NT2/D1 (cell line): ENCODE data around the gene MBD2.

Experiments used
- SUZ12 ChIP-seq: IDR thresholded peaks from 2 replicates; pipeline ENCODE4 v1.6.1; 2011; ENCODE audit not compliant: insufficient read length, insufficient read depth; ENCODE audit errors: extremely low read depth
- YY1 ChIP-seq: IDR thresholded peaks from 2 replicates; pipeline ENCODE4 v1.6.1; 2011; ENCODE audit not compliant: insufficient read length, insufficient read depth
- ZNF274 ChIP-seq: IDR thresholded peaks from 2 replicates; pipeline ENCODE4 v1.6.1; 2011; ENCODE audit warnings: mild to moderate bottlenecking, low read depth, low read length

DNA sequence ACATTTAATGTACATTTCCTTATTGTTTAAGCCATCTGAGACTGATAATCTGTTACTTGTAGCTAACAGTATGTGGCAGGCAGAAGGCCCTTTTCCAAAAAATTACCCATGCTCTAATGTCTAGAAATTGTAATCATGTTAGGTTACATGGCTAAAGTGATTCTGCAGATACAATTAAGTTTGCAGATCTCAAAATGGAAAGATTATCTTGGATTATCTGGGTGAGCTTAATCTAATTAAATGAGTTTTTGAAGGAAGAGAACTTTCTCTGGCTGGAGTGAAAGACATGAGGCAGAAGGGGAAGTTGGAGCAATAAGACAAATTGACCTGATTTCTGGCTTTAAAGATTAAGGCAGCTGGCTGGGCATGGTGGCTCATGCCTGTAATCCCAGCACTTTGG lies 76.3 kb downstream of the MBD2 start:
- no peak for TF ChIP-seq YY1
- TF ChIP-seq ZNF274 = no peak
- TF ChIP-seq SUZ12 = no peak
